Fibroblast of the aortic adventitia (primary cell): ENCODE results near the gene TBL1XR1. TPM values are rescaled to one million over a fixed set of nuclear protein-coding genes. Genes with fewer than 3 reads are reported as not detected.

Experiments
- DNase-seq: peaks from one replicate; pipeline ENCODE4 v3.0.0-alpha.2; 2010; ENCODE audit warnings: low read depth
- H3K4me3 ChIP-seq: 2 replicates; pipeline ENCODE4 v1.5.1; 2011; ENCODE audit warnings: low read depth, mild to moderate bottlenecking, control low read depth, low read length, moderate library complexity
- total RNA-seq: library from RNA; depleted of rRNA; stranded (reverse); fragments of >200 nt; gene quantifications from 2 replicates; pipeline ENCODE4 v1.2.3, GENCODE V29; 2012; ENCODE audit warnings: low replicate concordance
- TF ChIP-seq, protein P1 (sequence below): IDR thresholded peaks from 2 replicates; pipeline ENCODE4 v1.5.1; 2011; ENCODE audit warnings: mild to moderate bottlenecking, low read length, control low read depth, inconsistent platforms; ENCODE audit not compliant: insufficient read depth

Gene TBL1XR1
- total RNA-seq, 1 donor = 171 TPM

DNA sequence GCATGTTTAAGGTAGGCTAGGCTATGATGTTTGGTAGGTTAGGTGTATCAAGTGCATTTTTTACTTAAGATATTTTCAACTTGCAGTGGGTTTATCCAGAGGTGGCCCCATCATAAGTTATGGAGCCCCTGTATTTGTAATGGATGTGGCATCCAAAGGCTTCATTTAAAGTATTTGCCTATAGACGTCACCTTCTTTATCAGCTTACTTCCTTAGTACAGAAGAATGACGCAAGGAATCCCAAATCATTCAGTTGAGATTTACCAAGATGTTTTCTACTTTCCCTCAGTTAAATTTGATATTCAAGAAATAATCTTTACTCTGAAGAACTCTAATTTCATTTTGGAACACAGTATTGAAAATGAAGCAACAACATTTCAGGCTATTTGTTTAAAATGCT, 201.3 kb downstream of the TBL1XR1 start:
- TF ChIP-seq, protein P1, sequence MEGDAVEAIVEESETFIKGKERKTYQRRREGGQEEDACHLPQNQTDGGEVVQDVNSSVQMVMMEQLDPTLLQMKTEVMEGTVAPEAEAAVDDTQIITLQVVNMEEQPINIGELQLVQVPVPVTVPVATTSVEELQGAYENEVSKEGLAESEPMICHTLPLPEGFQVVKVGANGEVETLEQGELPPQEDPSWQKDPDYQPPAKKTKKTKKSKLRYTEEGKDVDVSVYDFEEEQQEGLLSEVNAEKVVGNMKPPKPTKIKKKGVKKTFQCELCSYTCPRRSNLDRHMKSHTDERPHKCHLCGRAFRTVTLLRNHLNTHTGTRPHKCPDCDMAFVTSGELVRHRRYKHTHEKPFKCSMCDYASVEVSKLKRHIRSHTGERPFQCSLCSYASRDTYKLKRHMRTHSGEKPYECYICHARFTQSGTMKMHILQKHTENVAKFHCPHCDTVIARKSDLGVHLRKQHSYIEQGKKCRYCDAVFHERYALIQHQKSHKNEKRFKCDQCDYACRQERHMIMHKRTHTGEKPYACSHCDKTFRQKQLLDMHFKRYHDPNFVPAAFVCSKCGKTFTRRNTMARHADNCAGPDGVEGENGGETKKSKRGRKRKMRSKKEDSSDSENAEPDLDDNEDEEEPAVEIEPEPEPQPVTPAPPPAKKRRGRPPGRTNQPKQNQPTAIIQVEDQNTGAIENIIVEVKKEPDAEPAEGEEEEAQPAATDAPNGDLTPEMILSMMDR = no peak
- H3K4me3 ChIP-seq = no peak overlapping the region
- no peak for DNase-seq

DNA sequence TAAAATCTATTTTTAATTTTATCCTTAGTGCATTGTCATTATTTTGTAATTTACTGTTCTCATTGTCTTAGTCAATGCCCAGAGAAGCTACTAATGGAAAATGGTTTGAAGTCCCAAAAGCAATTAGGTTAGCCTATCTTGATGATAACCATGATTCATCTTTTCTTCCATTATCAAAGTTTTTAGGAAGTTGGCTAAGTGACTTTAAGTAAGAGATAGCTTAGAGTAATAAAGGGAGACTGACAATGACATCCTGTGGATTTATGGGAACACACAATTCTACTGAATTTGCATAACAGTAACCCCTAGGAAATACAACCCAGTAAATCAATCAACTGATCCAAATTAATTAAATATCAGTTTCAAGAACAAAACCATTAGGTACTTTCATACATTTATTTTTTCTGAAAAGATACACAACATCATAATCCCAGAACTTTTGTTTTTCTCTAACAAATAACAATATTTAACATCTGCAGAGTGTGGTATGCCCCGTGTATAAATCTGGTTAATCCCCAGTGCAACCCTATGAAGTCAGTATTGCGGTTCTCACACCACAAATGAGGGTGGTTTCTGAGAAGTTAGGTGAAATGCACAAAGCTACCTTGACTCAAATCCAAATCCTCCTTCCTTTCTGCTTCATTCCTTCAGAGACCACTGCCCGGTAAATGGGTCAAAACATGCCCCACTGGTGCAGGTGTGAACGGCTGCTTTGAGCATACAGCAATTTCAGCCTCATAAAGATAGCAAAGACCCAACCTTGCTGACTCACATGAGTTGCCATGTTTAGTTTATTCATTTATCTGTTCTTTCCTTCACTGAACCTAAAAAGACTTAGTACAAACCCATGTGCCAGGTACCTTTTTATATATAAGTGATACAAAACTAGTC, 202.1 kb downstream of the TBL1XR1 start:
- TF ChIP-seq, protein P1 = no peak
- no peak overlapping the region for H3K4me3 ChIP-seq

DNA sequence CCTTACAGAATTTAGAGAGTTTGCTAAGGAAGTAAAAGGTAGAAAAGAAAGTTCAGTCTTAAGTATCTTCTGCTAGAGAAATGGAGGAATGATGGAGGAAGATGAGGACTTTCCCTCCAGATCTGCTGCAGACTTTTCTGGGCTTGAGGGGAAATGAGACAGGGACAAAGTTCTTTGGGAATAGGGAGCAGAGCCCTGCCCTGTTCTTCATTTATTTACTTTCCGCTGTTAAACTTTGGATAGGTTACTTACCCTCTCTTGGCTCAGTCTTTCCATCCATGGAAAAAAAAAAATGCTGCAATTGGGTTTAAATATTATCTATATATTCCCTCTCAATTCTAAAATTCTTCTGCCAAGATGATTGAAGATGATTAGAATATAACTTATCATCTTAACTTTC, 202.9 kb downstream of the TBL1XR1 start:
- no peak for DNase-seq
- TF ChIP-seq, protein P1 = no peak
- no peak overlapping the region for H3K4me3 ChIP-seq

More for the DNA sequence above, 202.1 kb downstream of the TBL1XR1 start:
- no peak for DNase-seq

DNA sequence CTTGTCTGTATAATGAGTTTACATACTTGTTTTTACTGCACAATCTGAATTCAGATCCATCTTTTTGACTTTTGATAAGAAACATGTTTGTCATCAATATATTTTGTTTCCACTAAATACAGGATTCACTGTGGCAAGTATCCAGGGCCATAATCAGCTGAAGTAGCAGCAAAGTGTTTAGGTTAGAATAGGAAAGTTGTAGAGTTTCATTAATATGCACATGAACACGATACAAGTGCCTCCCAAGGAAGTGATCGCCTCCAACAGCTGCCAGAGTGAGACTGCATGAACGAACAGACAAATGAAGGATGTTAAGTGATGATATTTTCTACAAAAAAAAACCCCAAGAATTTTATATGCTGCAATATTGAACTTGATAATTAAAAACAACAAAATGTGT, 204.3 kb downstream of the TBL1XR1 start:
- TF ChIP-seq, protein P1 = no peak
- DNase-seq = no peak

DNA sequence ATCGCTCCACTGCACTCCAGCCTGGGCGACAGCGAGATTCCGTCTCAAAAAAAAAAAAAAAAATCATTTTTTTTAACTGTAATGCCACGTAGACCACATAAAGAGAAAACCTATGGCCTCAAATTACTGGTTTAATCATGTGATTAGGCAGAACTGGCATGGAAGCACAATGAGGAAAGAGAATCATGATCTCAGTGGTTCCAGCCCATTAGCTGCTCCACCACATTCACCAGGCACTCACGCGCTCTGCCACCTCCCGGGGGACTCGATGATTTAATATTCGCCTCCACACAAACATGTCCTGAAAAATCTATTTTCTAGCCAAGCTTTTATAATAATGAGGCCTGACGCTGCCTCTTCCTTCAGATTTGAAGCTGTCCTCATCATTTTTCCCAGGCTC, 204.7 kb downstream of the TBL1XR1 start:
- no peak for DNase-seq
- no peak overlapping the region for H3K4me3 ChIP-seq
- TF ChIP-seq, protein P1 = no peak

More for the DNA sequence above, 204.3 kb downstream of the TBL1XR1 start:
- H3K4me3 ChIP-seq = no peak overlapping the region

DNA sequence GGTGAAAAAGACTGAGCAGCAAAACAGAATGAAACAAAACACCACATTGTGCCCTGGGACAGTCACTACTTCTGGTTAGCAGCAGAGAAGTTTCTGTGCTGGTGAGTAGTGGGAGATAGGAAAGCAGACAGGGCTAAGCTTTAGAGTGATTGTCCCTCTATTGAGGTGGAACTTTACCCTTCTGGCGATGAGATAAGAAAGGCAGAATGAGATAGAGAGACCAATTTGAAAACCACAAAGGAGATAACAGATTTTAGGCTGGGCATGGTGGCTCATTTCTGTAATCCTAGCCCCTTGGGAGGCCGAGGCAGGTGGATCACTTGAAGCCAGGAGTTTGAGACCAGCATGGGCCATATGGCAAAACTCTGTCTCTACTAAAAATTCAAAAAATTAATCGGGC, 208.5 kb downstream of the TBL1XR1 start:
- no peak for DNase-seq
- no peak overlapping the region for H3K4me3 ChIP-seq
- TF ChIP-seq, protein P1 = no peak
